ENCODE measurements around the gene FGD2. TPM values are rescaled to one million over a fixed set of nuclear protein-coding genes. Genes with fewer than 3 reads are reported as not detected.

Gene FGD2
- total RNA-seq, 4 donors from 2014 or later, result 0.39 to 6.2 (median 5.0) TPM

DNA sequence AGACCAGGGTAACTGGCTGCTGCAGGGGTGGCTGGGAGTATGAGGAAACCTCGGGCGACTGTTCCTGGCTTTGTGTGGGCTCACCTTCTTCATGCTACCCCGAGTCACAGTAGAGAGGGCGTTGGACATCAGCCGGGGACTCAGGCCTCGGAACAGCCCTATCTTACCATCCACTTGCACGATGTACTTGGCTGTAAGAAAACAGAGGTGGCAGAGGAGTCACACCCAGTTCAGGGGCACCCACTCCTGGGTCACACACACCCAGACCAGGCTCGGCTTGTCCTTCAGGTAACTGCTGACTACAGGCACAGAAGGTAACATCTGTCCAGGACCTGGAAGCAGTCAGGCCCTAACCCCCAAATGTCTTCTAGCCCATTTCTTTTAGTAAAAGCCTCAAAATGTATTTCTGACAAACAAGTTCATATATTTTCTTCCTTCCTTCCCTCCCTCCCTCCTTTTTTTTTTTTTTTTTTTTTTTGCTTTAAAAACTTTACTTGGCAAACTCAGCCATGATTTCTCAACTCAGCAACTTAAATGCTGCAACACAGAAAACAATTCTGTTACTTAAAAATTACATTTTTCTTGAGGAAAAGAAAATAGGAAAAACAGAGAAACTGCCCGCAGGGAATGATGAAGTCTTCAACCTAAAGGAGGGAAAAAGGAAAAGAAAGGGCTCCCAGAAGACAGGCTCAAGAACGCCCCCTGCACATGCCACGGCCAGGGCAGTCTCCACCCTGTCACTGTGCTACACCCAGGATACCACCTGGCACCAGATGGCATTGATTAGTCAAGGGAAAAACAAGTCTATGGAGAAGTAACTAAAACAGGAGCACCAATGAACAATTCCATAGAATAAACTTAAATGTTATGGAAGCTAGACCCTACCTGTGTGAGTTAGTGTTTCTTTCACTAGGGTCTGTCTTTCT, 26.8 kb upstream of the FGD2 start:
- Histone ChIP-seq H3K4me1 (peaks cover 35 to 41% of the 10 kb centered on the region in 2 donors), H3K36me3 (peaks cover 5 to 49% of the 10 kb centered on the region in 2 donors), H3K9me3 (no peaks in the 10 kb centered on the region), H3K4me3 (no peak overlapping the region), H3K27me3 (no peaks in the 10 kb centered on the region), H3K27ac (peak overlapping the region in 3 of 4 donors; percentile 29 to 62 (median 44))
- intact Hi-C loops (cut with DNase I; ENCODE audit: low total_unique reads) (loop anchor here (1.0 kb wide), 2 partner anchors 40 to 93 kb away; partner anchors contain the start of gene C6orf89), in situ Hi-C loops (cut with MboI; ENCODE audit: low sequenced_read_pairs in 4 of 4) (no loop called here)
- DNase-seq (no peak), ATAC-seq (no peak)
- TF ChIP-seq, protein P1, sequence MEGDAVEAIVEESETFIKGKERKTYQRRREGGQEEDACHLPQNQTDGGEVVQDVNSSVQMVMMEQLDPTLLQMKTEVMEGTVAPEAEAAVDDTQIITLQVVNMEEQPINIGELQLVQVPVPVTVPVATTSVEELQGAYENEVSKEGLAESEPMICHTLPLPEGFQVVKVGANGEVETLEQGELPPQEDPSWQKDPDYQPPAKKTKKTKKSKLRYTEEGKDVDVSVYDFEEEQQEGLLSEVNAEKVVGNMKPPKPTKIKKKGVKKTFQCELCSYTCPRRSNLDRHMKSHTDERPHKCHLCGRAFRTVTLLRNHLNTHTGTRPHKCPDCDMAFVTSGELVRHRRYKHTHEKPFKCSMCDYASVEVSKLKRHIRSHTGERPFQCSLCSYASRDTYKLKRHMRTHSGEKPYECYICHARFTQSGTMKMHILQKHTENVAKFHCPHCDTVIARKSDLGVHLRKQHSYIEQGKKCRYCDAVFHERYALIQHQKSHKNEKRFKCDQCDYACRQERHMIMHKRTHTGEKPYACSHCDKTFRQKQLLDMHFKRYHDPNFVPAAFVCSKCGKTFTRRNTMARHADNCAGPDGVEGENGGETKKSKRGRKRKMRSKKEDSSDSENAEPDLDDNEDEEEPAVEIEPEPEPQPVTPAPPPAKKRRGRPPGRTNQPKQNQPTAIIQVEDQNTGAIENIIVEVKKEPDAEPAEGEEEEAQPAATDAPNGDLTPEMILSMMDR (IDR thresholded peaks at IDR 0.05 in 4 of 5, conservative IDR thresholded peaks at IDR 0.05 in 1 of 5), result no peak
- no peak for TF ChIP-seq POLR2A (IDR thresholded peaks at IDR 0.05)

DNA sequence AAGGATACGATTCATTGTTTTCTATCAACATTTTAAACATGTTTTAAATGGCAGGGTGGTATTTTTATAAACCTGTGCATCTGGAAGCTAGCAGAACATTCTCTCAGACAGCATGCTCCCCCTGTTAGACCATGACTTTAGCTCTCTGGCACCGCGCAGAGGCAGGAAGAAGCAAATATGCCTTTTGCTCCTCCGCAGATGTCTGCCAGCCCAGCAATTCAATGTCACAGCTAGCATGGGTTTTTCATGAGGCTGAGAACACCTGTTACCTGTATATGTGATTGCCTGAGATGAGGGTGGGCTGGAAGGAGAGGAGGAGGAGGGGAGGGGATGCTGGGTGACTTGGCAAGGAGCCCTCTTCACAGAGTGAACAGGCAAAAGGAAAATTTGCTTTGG, 26.1 kb upstream of the FGD2 start:
- ATAC-seq (peak; percentile 63 to 68), DNase-seq (peak; percentile 26 to 62)
- Histone ChIP-seq H3K4me1 (peaks cover 41 to 47% of the 10 kb centered on the region in 2 donors), H3K27ac (peak overlapping the region; percentile 44 to 70 (median 62)), H3K9me3 (no peaks in the 10 kb centered on the region), H3K27me3 (no peaks in the 10 kb centered on the region), H3K36me3 (peaks cover 4 to 42% of the 10 kb centered on the region in 2 donors), H3K4me3 (no peak overlapping the region)
- in situ Hi-C loops (cut with MboI; ENCODE audit: low sequenced_read_pairs in 4 of 4) (no loop called here), intact Hi-C loops (cut with DNase I; ENCODE audit: low total_unique reads) (loop anchor here (1.0 kb wide), 2 partner anchors 39 to 94 kb away; partner anchors contain the start of gene C6orf89)
- TF ChIP-seq POLR2A (IDR thresholded peaks at IDR 0.05), result no peak
- TF ChIP-seq, protein P1 (IDR thresholded peaks at IDR 0.05 in 4 of 5, conservative IDR thresholded peaks at IDR 0.05 in 1 of 5), result peak in 4 of 5 experiments; percentile 41 to 56 (median 48)

DNA sequence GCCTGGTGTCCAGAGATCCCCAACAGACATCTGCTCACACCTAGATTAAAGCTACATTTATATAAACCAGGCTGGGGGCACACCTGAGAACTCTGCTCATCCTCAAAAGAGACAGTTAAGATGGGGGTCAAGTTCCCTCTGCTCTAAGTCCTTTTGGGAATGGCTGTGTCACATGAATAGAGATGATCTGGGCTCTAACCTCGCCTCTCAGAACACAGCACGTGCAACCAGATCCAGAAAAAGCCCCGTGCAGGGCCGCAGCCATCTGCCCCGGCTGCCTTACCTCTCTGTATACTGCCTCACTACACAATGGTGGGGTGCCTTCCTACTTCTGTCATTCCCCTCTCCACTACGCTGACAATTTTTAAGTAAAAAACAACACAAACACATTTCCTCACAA, 25.3 kb upstream of the FGD2 start:
- Histone ChIP-seq H3K27me3 (no peaks in the 10 kb centered on the region), H3K9me3 (no peaks in the 10 kb centered on the region), H3K4me3 (no peak overlapping the region), H3K36me3 (peaks cover 0 to 34% of the 10 kb centered on the region in 2 donors), H3K4me1 (peaks cover 47 to 52% of the 10 kb centered on the region in 2 donors), H3K27ac (peak overlapping the region; percentile 44 to 70 (median 62))
- TF ChIP-seq POLR2A (IDR thresholded peaks at IDR 0.05), result no peak
- TF ChIP-seq, protein P1 (IDR thresholded peaks at IDR 0.05 in 4 of 5, conservative IDR thresholded peaks at IDR 0.05 in 1 of 5), result no peak
- intact Hi-C loops (cut with DNase I; ENCODE audit: low total_unique reads) (loop anchor here (2.0 to 10.0 kb wide), 2 partner anchors 51 to 385 kb away; partner anchors contain the start of gene SRSF3), in situ Hi-C loops (cut with MboI; ENCODE audit: low sequenced_read_pairs in 4 of 4) (loop anchor here in 1 of 4 donors (10.0 kb wide), 1 partner anchor 95 kb away; the partner anchor contains the start of gene C6orf89)
- DNase-seq (no peak), ATAC-seq (peak; percentile 52 to 57)

DNA sequence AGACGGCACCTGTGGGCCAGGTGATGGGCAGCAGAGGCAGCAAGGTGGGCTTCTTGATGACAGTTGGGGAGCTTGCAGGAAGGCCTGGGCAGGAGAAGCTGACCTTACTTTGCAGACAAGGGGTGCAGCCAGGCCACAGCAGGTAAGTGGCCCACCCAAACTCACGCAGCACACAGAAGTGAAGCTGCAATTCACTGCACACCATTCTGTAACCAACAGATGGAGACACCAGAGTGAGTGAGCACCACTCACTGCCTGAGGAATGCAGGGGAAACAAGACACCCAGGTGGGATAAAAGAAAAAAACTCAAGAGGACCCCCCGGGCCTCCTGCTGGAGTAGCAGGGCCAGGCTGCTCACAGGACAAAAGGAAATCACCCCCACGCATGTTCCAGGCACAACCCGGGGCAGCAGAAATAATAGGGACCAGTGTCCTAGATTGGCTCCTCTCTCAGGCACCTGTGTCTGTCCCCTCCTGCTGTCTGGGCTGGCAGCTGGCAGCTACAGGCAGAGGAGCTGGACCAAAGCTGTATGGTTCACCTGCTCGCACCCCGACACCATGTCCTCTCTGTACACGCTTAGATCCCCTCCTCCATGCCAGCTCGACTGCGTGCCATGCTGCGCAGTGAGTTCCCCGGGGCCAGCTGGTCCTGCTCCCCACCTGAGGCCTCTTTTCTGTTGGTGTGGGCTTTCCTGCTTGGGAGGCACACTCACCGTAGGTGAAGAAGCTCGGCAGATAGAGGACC, 24.4 kb upstream of the FGD2 start:
- ATAC-seq, result no peak
- no peak for DNase-seq
- peaks cover 0 to 25% of the 10 kb centered on the region in 2 donors for H3K36me3 ChIP-seq
- no peaks in the 10 kb centered on the region for H3K9me3 ChIP-seq
- H3K27me3 ChIP-seq, result no peaks in the 10 kb centered on the region
- TF ChIP-seq, protein P1 (IDR thresholded peaks at IDR 0.05 in 4 of 5, conservative IDR thresholded peaks at IDR 0.05 in 1 of 5), result peak in 1 of 5 experiments; percentile 20
- TF ChIP-seq POLR2A (IDR thresholded peaks at IDR 0.05), result no peak
- H3K4me1 ChIP-seq, result peaks cover 47 to 52% of the 10 kb centered on the region in 2 donors
- no peak overlapping the region for H3K4me3 ChIP-seq
- intact Hi-C loops (cut with DNase I; ENCODE audit: low total_unique reads) (loop anchor here (2.0 to 10.0 kb wide), 2 partner anchors 52 to 386 kb away; partner anchors contain the start of gene SRSF3), in situ Hi-C loops (cut with MboI; ENCODE audit: low sequenced_read_pairs in 4 of 4) (loop anchor here in 1 of 4 donors (10.0 kb wide), 1 partner anchor 96 kb away; the partner anchor contains the start of gene C6orf89)
- peak overlapping the region; percentile 44 to 70 (median 62) for H3K27ac ChIP-seq

All from gastrocnemius medialis (tissue), 4 donors.